HG02870 (cell line): ENCODE results near the gene PRTN3.
"Not testable (repeated sequence)": the region's sequence is repeated elsewhere in the genome, so short reads cannot be mapped to it uniquely, and the experiment has no call there.

Experiments used
- ATAC-seq: cut with Tn5 transposase; IDR thresholded peaks from one replicate; pipeline ENCODE4 v1.9.1; 2021; ENCODE audit warnings: mild to moderate bottlenecking, moderate library complexity; ENCODE audit not compliant: unreplicated experiment

The PRTN3 gene

GRCh38 chr19:862581-863314, 21.9 kb downstream of the PRTN3 start:
- ATAC-seq: no peak

DNA sequence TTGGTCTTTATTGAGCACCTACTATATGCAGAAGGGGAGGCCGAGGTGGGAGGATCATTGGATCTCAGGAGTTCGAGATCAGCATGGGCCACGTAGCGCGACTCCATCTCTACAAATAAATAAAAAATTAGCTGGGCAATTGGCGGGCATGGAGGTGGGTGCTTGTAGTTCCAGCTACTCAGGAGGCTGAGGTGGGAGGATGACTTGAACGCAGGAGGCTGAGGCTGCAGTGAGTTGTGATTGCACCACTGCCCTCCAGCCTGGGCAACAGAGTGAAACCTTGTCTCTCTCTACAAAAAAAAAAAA, 22.5 kb downstream of the PRTN3 start:
- ATAC-seq: no peak

DNA sequence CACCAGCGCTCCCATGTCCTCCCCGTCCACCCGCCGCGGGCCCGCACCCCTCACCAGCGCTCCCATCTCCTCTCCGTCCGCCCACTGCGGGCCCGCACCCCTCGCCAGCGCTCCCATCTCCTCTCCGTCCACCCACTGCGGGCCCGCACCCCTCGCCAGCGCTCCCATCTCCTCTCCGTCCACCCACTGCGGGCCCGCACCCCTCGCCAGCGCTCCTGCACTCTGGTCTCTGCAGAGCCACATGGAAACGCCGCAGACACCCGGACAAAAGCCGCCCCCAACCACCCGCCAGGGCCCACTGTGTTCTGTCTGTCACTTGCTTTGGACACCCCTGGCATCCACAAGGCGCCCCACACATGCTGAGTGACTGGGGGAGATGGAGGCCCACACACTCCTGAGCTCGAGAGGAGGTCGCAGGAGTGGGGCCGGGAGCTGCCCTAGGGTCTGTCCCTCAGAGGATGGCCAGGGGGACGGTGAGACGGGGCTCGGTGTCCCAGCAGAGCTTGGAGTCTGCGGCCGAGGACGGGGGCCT, 26.0 kb downstream of the PRTN3 start:
- no peak for ATAC-seq

DNA sequence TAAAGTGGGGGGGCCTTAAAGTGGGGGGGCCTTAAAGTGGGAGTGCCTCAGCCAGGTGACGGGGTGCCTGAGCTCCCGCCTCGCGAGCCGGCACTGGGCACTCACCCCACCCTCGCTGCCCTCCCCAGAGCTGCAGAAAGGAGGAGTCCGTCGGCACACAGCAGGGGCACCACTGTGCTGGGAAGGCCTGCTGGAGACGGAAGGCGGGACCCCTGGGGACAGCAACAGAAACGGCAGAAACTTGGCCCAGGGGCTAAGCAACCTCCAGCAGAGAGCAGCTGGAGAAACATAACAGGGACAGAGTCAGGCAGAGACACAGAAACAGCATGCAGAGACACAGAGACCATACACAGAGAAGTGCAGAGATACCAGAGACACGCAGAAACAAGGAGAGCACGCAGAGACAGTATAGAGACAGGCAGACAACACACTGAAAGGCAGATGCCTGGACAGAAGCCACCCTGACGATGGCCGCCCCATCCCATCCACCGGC, 26.5 kb downstream of the PRTN3 start:
- no peak for ATAC-seq

DNA sequence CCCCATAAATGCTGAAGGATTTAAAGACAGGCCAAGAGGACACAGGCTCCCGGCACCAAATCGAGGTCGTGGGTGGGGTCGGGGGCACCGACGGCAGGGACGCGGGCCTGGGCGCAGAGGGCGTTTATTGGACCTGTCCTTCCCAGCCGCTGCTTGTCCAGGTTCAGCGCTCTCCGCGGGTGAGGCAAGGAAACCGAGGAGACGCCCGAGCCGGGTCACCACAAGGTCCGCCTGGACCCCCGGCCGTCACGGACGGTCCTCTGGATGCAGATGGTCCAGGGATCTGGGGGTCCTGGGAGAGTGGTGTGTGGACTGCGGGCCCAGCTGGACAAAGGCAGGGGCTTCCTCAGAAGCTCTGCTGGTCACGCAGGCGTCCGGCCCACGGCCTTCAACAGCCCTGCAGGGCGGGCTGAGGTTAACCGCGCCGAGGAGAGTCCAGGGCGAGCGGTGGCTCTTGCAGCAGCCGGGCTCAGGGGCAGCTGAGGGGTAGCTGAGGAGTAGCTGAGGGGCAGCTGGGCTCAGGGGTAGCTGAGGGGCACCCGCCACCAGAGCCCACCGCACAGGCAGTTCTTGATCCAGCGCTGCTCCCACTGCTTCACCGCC, 27.2 kb downstream of the PRTN3 start:
- ATAC-seq: no peak

- ATAC-seq: no peak
These were observed 27.9 kb downstream of the PRTN3 start for GRCh38 chr19:868458-869244.

- no peak for ATAC-seq
These were observed 28.7 kb downstream of the PRTN3 start for GRCh38 chr19:869245-870177.

GRCh38 chr19:870314-870713, 29.5 kb downstream of the PRTN3 start:
- no peak for ATAC-seq

GRCh38 chr19:870963-871401, 30.2 kb downstream of the PRTN3 start:
- no peak for ATAC-seq

DNA sequence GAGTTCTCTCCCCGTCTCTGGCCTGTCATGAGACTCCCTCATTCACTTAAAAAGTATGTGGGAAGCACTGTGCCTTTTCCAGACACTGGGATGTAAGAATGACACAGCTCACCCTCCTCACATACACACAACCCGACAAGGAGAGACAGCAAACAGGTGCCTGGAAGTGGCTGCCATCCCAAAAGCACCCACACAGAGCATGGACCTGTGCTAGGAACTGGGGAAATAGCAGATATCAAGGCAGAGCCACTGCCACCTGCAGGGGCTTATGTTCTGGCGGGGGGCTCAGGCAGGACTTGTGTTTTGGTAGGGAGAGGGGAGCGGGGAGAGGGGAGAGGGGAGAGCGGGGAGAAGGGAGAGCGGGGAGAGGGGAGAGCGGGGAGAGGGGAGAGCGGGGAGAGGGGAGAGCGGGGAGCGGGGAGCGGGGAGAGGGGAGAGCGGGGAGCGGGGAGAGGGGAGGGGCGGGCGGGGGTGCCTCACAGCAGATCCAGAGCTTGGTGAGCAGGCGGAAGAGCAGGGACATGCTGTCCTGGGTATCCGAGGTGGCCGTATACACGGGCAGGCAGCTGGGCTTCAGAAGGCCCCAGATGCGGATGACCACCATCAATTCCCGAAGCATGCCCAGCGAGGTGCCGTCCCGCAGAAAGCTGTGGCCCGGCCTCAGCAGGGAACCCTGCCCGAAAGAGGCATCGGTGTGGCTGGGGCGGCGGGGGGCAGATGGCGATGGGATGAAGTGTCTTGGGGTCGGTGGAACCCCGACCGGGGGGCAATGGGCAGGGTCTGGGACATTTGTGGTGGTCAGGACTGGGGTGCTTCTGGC, 30.9 kb downstream of the PRTN3 start:
- no peak for ATAC-seq

DNA sequence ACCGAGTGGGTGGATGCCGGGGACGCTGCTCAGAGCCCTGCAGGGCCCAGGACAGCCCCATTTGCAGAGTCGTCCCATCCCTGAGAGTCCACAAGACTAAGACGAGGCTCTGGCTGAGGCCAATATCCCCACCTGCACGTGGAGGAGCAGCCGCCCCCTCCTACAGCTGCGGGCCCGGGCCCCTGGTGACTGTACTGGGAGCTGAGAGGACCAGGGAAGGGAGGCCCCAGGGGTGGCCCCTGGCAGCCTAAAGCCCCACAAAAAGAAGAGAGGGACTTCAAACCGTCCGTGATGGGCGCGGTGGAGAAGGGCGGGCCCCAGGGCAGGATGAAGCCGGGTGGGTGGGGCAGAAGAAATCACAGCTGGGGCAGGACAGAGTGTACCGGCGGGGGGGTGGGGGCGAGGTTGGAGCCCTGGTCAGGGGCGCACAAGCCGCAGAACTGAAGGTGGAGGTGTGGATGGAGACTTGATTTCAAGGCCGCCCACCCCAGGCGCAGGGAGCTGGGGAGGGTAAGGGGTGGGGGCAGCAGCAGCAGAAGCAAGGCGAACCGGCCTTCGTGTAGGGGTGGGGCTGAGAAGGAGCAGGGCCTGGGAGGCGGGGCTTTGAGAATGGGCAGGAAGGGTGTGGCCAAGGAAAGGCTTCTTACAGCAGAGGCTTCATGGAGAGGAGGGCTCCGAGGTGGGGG, 31.6 kb downstream of the PRTN3 start:
- no peak for ATAC-seq

DNA sequence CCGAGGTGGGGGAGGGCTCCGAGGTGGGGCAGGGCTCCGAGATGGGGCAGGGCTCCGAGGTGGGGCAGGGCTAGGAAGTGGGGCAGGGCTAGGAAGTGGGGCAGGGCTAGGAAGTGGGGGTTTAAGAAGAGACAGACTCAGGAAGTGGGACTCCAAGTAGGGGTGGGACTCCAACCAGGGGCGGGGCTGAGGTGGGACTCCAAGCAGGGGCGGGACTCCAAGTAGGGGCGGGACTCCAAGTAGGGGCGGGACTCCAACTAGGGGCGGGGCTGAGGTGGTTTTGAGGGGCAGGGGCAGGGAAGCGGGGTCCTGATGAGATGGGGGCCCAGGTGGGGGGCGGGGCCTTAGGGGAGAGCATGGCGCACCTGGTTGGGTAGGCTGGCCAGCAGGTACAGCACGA, 32.3 kb downstream of the PRTN3 start:
- no peak for ATAC-seq

DNA sequence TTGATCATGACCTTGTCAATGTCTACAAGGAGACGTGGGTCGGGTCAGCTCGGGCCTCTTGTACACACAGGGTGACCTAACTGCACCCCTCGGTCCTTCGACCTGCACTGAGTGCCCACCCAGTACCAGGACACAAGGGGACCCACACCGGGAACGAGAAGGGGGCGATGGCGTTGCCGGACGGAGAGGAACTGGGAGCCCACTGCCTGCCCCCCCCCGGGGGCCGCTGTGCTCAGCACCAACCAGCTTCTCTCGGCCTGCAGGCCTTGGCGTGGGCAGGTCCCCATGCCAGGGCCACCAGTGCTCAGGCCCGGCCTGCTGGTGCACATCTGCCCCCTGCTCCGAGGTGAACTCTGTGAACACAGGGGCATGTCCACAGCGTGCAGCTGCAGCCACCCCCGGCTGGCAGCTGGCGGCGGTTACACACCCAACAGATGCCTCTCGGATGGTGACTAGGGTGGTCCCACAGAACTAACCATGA, 32.8 kb downstream of the PRTN3 start:
- no peak for ATAC-seq

- no peak for ATAC-seq
These were observed 34.6 kb downstream of the PRTN3 start for GRCh38 chr19:875265-875879.

DNA sequence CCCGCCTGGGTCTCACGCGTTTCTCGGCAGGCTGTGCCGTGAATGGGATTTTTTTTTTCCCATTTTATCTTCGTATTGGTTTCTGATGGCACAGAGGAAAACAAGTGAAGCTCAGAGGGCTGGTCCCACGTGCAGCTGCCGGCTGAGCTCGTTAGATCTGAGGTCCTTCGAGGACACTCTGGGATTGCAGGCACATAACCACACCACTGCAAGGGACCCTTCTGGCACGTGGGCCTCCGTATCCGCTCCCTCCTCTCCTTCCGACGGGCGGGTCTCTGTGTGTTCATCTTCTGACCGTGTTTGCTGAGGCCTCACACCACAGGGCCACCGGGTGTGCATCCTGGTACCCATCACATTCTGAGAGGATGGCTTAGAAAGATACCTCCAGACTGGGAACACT, 35.3 kb downstream of the PRTN3 start:
- ATAC-seq: no peak

DNA sequence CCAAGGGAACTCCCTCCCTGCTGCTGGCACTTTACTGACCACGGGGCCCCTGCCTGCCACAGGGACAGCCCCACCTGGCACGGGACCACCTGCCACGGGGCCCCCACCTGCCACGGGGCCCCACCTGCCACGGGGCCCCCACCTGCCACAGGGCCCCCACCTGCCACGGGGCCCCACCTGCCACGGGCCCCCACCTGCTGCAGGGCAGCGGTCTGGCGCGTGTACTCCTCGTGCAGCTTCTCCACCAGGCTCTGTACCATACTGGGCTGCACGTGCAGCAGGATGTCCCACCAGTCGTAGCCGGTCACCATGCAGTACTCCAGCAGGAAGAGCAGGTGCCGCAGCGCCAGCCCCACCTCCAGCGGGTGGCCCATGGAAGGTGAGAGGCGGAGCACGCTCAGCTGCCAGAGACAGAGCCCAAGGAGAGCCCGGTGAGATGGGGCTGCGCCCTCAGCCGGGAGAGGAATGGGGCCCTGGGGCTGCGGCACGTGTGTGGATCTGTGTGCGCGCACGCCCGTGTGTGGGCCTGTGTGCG, 36.0 kb downstream of the PRTN3 start:
- ATAC-seq: no peak

DNA sequence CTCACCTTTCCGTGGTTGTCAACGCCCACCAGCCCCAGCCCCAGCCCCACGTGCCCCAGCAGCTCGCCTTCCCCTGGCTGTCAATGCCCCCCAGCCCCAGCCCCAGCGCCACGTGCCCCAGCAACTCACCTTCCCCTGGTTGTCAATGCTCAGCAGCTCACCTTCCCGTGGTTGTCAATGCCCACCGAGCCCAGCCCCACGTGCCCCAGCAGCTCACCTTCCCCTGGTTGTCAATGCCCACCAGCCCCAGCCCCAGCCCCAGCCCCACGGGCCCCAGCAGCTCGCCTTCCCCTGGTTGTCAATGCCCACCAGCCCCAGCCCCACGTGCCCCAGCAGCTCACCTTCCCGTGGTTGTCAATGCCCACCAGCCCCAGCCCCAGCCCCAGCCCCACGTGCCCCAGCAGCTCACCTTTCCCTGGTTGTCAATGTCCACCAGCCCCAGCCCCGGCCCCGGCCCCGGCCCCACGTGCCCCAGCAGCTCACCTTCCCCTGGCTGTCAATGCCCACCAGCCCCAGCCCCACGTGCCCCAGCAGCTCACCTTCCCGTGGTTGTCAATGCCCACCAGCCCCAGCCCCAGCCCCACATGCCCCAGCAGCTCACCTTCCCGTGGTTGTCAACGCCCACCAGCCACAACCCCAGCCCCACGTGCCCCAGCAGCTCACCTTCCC, 37.3 kb downstream of the PRTN3 start:
- ATAC-seq: not testable (repeated sequence)
